ENCODE data around the gene WDR75. TPM values are rescaled to one million over a fixed set of nuclear protein-coding genes. Genes with fewer than 3 reads are reported as not detected.

WDR75 gene
- total and polyA plus RNA-seq, 9 of the 15 experiments (the other 6 are each of a cell fraction or from before 2014, with no cell fraction given) = 50.9 to 111 (median 76.4) TPM

DNA sequence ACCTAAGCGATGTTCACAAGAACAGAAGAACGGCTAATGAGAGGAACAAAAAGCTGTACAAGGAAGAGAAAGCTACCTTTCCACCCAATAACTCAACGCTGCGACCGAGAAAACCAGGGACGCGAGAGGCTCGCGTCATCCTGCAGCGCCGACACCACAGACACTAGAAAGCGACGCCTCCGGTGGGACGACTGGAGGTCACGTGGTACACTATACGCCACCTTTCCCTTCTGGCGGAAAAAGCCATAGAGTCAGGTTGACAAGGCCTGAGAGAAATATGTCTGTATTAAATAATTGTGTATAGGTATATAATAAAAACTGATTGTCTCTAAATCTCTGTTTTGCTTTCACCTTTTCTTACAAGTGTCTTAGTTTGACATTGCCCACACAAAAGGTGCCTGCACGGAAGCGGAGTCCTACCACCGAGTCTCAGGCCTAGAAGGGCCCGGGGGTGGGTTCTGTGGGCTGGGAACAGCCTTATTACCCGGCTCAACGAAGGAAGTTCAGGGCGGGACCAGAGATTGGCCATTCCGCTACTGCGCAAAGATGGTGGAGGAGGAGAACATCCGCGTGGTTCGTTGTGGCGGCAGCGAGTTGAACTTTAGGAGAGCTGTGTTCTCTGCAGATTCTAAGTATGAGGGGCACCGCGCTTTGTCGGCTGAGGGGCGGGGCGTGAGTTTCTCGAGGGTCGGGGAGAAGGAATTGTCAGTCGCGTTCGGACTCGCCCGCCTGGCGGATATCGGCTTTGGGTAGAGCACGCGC lies at the start of gene WDR75 (continued):
- TF ChIP-seq, protein P1, sequence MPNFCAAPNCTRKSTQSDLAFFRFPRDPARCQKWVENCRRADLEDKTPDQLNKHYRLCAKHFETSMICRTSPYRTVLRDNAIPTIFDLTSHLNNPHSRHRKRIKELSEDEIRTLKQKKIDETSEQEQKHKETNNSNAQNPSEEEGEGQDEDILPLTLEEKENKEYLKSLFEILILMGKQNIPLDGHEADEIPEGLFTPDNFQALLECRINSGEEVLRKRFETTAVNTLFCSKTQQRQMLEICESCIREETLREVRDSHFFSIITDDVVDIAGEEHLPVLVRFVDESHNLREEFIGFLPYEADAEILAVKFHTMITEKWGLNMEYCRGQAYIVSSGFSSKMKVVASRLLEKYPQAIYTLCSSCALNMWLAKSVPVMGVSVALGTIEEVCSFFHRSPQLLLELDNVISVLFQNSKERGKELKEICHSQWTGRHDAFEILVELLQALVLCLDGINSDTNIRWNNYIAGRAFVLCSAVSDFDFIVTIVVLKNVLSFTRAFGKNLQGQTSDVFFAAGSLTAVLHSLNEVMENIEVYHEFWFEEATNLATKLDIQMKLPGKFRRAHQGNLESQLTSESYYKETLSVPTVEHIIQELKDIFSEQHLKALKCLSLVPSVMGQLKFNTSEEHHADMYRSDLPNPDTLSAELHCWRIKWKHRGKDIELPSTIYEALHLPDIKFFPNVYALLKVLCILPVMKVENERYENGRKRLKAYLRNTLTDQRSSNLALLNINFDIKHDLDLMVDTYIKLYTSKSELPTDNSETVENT (CRISPR knock-in tag; IDR thresholded peaks at IDR 0.05) = peak; percentile 79
- TF ChIP-seq ASH1L (IDR thresholded peaks at IDR 0.05; ENCODE audit: borderline replicate concordance, low read depth, partially characterized antibody) (no peak), ZNF551 (CRISPR knock-in tag; IDR thresholded peaks at IDR 0.05) (no peak), ZNF764 (CRISPR knock-in tag; IDR thresholded peaks at IDR 0.05; ENCODE audit: low read depth) (no peak), SAP30 (IDR thresholded peaks at IDR 0.05; ENCODE audit: borderline replicate concordance, insufficient read depth, low read depth, low read length, poor library complexity, severe bottlenecking) (no peak), LEF1 (IDR thresholded peaks at IDR 0.05) (no peak), TAF1 (IDR thresholded peaks at IDR 0.05; ENCODE audit: control insufficient read depth, extremely low read depth, insufficient read depth, low read length, severe bottlenecking) (peak; percentile 85), LARP7 (IDR thresholded peaks at IDR 0.05) (no peak), RAD51 (IDR thresholded peaks at IDR 0.05; ENCODE audit: borderline replicate concordance, low read depth) (peak; percentile 99)
- TF ChIP-seq, protein P2, sequence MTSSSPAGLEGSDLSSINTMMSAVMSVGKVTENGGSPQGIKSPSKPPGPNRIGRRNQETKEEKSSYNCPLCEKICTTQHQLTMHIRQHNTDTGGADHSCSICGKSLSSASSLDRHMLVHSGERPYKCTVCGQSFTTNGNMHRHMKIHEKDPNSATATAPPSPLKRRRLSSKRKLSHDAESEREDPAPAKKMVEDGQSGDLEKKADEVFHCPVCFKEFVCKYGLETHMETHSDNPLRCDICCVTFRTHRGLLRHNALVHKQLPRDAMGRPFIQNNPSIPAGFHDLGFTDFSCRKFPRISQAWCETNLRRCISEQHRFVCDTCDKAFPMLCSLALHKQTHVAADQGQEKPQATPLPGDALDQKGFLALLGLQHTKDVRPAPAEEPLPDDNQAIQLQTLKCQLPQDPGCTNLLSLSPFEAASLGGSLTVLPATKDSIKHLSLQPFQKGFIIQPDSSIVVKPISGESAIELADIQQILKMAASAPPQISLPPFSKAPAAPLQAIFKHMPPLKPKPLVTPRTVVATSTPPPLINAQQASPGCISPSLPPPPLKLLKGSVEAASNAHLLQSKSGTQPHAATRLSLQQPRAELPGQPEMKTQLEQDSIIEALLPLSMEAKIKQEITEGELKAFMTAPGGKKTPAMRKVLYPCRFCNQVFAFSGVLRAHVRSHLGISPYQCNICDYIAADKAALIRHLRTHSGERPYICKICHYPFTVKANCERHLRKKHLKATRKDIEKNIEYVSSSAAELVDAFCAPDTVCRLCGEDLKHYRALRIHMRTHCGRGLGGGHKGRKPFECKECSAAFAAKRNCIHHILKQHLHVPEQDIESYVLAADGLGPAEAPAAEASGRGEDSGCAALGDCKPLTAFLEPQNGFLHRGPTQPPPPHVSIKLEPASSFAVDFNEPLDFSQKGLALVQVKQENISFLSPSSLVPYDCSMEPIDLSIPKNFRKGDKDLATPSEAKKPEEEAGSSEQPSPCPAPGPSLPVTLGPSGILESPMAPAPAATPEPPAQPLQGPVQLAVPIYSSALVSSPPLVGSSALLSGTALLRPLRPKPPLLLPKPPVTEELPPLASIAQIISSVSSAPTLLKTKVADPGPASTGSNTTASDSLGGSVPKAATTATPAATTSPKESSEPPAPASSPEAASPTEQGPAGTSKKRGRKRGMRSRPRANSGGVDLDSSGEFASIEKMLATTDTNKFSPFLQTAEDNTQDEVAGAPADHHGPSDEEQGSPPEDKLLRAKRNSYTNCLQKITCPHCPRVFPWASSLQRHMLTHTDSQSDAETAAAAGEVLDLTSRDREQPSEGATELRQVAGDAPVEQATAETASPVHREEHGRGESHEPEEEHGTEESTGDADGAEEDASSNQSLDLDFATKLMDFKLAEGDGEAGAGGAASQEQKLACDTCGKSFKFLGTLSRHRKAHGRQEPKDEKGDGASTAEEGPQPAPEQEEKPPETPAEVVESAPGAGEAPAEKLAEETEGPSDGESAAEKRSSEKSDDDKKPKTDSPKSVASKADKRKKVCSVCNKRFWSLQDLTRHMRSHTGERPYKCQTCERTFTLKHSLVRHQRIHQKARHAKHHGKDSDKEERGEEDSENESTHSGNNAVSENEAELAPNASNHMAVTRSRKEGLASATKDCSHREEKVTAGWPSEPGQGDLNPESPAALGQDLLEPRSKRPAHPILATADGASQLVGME (CRISPR knock-in tag; IDR thresholded peaks at IDR 0.05) = no peak
- TF ChIP-seq, protein P3, sequence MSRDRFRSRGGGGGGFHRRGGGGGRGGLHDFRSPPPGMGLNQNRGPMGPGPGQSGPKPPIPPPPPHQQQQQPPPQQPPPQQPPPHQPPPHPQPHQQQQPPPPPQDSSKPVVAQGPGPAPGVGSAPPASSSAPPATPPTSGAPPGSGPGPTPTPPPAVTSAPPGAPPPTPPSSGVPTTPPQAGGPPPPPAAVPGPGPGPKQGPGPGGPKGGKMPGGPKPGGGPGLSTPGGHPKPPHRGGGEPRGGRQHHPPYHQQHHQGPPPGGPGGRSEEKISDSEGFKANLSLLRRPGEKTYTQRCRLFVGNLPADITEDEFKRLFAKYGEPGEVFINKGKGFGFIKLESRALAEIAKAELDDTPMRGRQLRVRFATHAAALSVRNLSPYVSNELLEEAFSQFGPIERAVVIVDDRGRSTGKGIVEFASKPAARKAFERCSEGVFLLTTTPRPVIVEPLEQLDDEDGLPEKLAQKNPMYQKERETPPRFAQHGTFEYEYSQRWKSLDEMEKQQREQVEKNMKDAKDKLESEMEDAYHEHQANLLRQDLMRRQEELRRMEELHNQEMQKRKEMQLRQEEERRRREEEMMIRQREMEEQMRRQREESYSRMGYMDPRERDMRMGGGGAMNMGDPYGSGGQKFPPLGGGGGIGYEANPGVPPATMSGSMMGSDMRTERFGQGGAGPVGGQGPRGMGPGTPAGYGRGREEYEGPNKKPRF (IDR thresholded peaks at IDR 0.05; ENCODE audit: low read depth, low read length) = no peak
- TF ChIP-seq, protein P4, sequence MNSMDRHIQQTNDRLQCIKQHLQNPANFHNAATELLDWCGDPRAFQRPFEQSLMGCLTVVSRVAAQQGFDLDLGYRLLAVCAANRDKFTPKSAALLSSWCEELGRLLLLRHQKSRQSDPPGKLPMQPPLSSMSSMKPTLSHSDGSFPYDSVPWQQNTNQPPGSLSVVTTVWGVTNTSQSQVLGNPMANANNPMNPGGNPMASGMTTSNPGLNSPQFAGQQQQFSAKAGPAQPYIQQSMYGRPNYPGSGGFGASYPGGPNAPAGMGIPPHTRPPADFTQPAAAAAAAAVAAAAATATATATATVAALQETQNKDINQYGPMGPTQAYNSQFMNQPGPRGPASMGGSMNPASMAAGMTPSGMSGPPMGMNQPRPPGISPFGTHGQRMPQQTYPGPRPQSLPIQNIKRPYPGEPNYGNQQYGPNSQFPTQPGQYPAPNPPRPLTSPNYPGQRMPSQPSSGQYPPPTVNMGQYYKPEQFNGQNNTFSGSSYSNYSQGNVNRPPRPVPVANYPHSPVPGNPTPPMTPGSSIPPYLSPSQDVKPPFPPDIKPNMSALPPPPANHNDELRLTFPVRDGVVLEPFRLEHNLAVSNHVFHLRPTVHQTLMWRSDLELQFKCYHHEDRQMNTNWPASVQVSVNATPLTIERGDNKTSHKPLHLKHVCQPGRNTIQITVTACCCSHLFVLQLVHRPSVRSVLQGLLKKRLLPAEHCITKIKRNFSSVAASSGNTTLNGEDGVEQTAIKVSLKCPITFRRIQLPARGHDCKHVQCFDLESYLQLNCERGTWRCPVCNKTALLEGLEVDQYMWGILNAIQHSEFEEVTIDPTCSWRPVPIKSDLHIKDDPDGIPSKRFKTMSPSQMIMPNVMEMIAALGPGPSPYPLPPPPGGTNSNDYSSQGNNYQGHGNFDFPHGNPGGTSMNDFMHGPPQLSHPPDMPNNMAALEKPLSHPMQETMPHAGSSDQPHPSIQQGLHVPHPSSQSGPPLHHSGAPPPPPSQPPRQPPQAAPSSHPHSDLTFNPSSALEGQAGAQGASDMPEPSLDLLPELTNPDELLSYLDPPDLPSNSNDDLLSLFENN (IDR thresholded peaks at IDR 0.05; ENCODE audit: low read depth in 2 of 2, low read length in 2 of 2) = 0 out of 4 replicates have a peak, but pooled peaks of 1 of the 2 experiments have one; percentile 27
